NT2/D1 (cell line): ENCODE results near the gene NYAP1.

Source experiments
- YY1 ChIP-seq: IDR thresholded peaks from 2 replicates; pipeline ENCODE4 v1.6.1; 2011; ENCODE audit not compliant: insufficient read length, insufficient read depth
- ZNF274 ChIP-seq: IDR thresholded peaks from 2 replicates; pipeline ENCODE4 v1.6.1; 2011; ENCODE audit warnings: mild to moderate bottlenecking, low read depth, low read length

- TF ChIP-seq YY1 (no peak), ZNF274 (no peak)
Observed at GRCh38 chr7:100471021-100471420, 12.7 kb upstream of the NYAP1 start.
